GM23338 (cell line): ENCODE data around the gene PTPRS. TPM values are rescaled to one million over a fixed set of nuclear protein-coding genes. Genes with fewer than 3 reads are reported as not detected.

Source experiments
- ATAC-seq: fragments of 200-7000 bp; cut with Tn5 transposase; 3 replicates; pipeline ENCODE4 v1.9.1; 2020
- DNase-seq: peaks from one replicate; pipeline ENCODE4 v3.0.0-alpha.2; 2015; ENCODE audit warnings: low spot score
- H2AFZ ChIP-seq: fragments of 200-600 bp; sonication (generic); 2 replicates; pipeline ENCODE4 v1.8.0; 2016; ENCODE audit warnings: antibody characterized with exemption, mild to moderate bottlenecking, moderate library complexity
- H3F3A ChIP-seq: fragments of 200-600 bp; sonication (generic); replicated peaks from 2 replicates; pipeline ENCODE4 v1.8.0; 2017; ENCODE audit warnings: antibody characterized with exemption, mixed run types, low read depth
- H3K27ac ChIP-seq: fragments of 200-600 bp; sonication (generic); 2 replicates; pipeline ENCODE4 v1.6.1; 2016; ENCODE audit warnings: low read depth
- H3K27me3 ChIP-seq: fragments of 200-600 bp; sonication (generic); 2 replicates; pipeline ENCODE4 v1.8.0; 2016; ENCODE audit warnings: mild to moderate bottlenecking, mixed run types, moderate library complexity; ENCODE audit not compliant: insufficient read depth
- H3K36me3 ChIP-seq: fragments of 200-600 bp; sonication (generic); 2 replicates; pipeline ENCODE4 v1.8.0; 2016; ENCODE audit warnings: mild to moderate bottlenecking; ENCODE audit not compliant: insufficient read depth
- H3K4me1 ChIP-seq: fragments of 200-600 bp; sonication (generic); 2 replicates; pipeline ENCODE4 v1.8.0; 2016; ENCODE audit warnings: mild to moderate bottlenecking, moderate library complexity; ENCODE audit not compliant: insufficient read depth
- H3K4me2 ChIP-seq: fragments of 200-600 bp; sonication (generic); 2 replicates; pipeline ENCODE4 v1.7.1; 2017; ENCODE audit warnings: mixed run types
- H3K4me3 ChIP-seq: fragments of 200-600 bp; sonication (generic); 2 replicates; pipeline ENCODE4 v1.6.1; 2016; ENCODE audit warnings: mixed run types
- H3K79me2 ChIP-seq: fragments of 200-600 bp; sonication (generic); replicated peaks from 2 replicates; pipeline ENCODE4 v1.8.0; 2017; ENCODE audit warnings: mild to moderate bottlenecking; ENCODE audit not compliant: insufficient read depth
- H3K9me2 ChIP-seq: fragments of 200-600 bp; sonication (generic); 2 replicates; pipeline ENCODE4 v1.8.0; 2017; ENCODE audit not compliant: insufficient read depth
- H4K20me1 ChIP-seq: fragments of 200-600 bp; sonication (generic); replicated peaks from 2 replicates; pipeline ENCODE4 v1.8.0; 2017; ENCODE audit warnings: mild to moderate bottlenecking; ENCODE audit not compliant: insufficient read depth
- H3K27ac Mint-ChIP-seq: 2 replicates; pipeline ENCODE4 v1.8.0; 2020; ENCODE audit warnings: inconsistent platforms, mild to moderate bottlenecking, moderate library complexity, mixed read lengths
- H3K27me3 Mint-ChIP-seq: 3 replicates; pipeline ENCODE4 v1.8.0; 2022; ENCODE audit warnings: low read depth, mild to moderate bottlenecking, moderate library complexity, mixed read lengths, inconsistent platforms; ENCODE audit not compliant: insufficient read depth, poor library complexity
- H3K36me3 Mint-ChIP-seq: 3 replicates; pipeline ENCODE4 v1.8.0; 2021; ENCODE audit warnings: low read depth, mild to moderate bottlenecking, inconsistent platforms, moderate library complexity, mixed read lengths
- H3K4me1 Mint-ChIP-seq: 3 replicates; pipeline ENCODE4 v1.8.0; 2020; ENCODE audit warnings: mild to moderate bottlenecking, inconsistent platforms, mixed read lengths
- H3K4me3 Mint-ChIP-seq: 3 replicates; pipeline ENCODE4 v1.8.0; 2021; ENCODE audit warnings: moderate library complexity, mild to moderate bottlenecking, inconsistent platforms, mixed read lengths
- H3K9me3 Mint-ChIP-seq: 3 replicates; pipeline ENCODE4 v1.8.0; 2020; ENCODE audit warnings: moderate library complexity, mild to moderate bottlenecking, inconsistent platforms, mixed read lengths
- CREB1 ChIP-seq: fragments of 250-450 bp; sonication (Bioruptor Pico); IDR thresholded peaks from 2 replicates; pipeline ENCODE4 v1.5.0; 2020; ENCODE audit warnings: low read depth, mild to moderate bottlenecking, moderate library complexity
- CTCF ChIP-seq, 2 experiments: fragments of 200-600 bp in 1 of 2; sonication (generic) in 1 of 2; conservative IDR thresholded peaks; 2 replicates each; pipeline versions ENCODE4 v1.5.1 to v1.6.1; 2016 to 2017; ENCODE audit warnings: antibody characterized with exemption in 2 of 2, low read depth in 2 of 2, mild to moderate bottlenecking in 2 of 2, moderate library complexity in 1 of 2
- ETS1 ChIP-seq: IDR thresholded peaks from 2 replicates; pipeline ENCODE4 v1.6.1; 2016; ENCODE audit warnings: antibody characterized with exemption
- EZH2 ChIP-seq: fragments of 200-600 bp; sonication (generic); IDR thresholded peaks from one replicate; pipeline ENCODE4 v1.8.0; 2017; ENCODE audit warnings: antibody characterized with exemption, mild to moderate bottlenecking, low read depth; ENCODE audit not compliant: unreplicated experiment
- NANOG ChIP-seq: IDR thresholded peaks from 2 replicates; pipeline ENCODE4 v1.6.1; 2016; ENCODE audit warnings: antibody characterized with exemption, borderline replicate concordance
- POLR2AphosphoS5 ChIP-seq: IDR thresholded peaks from 2 replicates; pipeline ENCODE4 v1.6.1; 2016; ENCODE audit warnings: antibody characterized with exemption, low read depth
- STAT1 ChIP-seq: IDR thresholded peaks from one replicate; pipeline ENCODE4 v1.6.1; 2016; ENCODE audit warnings: antibody characterized with exemption; ENCODE audit not compliant: unreplicated experiment
- ZNF114 ChIP-seq: fragments of 250-450 bp; sonication (Bioruptor Pico); IDR thresholded peaks from 2 replicates; pipeline ENCODE4 v1.5.0; 2020; ENCODE audit warnings: mild to moderate bottlenecking, moderate library complexity
- ZNF331 ChIP-seq: fragments of 250-450 bp; sonication (Bioruptor Pico); IDR thresholded peaks from 2 replicates; pipeline ENCODE4 v1.5.0; 2020; ENCODE audit warnings: low read depth, mild to moderate bottlenecking, moderate library complexity
- ZNF462 ChIP-seq: fragments of 250-450 bp; sonication (Bioruptor Pico); IDR thresholded peaks from 2 replicates; pipeline ENCODE4 v1.5.0; 2020; ENCODE audit warnings: mild to moderate bottlenecking, moderate library complexity
- polyA plus RNA-seq: library from polyadenylated mRNA; unstranded; fragments of >200 nt; fragmentation: Nextera tagmentation; extraction: Ambion mirVana; gene quantifications from 2 replicates; pipeline ENCODE4 v1.2.1, GENCODE V29; 2016
- total RNA-seq: library from RNA; depleted of rRNA; stranded (reverse); fragments of >200 nt; shearing (Covaris generic); gene quantifications from 2 replicates; pipeline ENCODE4 v1.2.3, GENCODE V29; 2014
- TF ChIP-seq, protein P1 (sequence below): IDR thresholded peaks from one replicate; pipeline ENCODE4 v1.6.1; 2018; ENCODE audit warnings: antibody characterized with exemption; ENCODE audit not compliant: unreplicated experiment

Gene PTPRS
- total and polyA plus RNA-seq, 2 experiments from 2014 or later, result 20.7 to 290 TPM

DNA sequence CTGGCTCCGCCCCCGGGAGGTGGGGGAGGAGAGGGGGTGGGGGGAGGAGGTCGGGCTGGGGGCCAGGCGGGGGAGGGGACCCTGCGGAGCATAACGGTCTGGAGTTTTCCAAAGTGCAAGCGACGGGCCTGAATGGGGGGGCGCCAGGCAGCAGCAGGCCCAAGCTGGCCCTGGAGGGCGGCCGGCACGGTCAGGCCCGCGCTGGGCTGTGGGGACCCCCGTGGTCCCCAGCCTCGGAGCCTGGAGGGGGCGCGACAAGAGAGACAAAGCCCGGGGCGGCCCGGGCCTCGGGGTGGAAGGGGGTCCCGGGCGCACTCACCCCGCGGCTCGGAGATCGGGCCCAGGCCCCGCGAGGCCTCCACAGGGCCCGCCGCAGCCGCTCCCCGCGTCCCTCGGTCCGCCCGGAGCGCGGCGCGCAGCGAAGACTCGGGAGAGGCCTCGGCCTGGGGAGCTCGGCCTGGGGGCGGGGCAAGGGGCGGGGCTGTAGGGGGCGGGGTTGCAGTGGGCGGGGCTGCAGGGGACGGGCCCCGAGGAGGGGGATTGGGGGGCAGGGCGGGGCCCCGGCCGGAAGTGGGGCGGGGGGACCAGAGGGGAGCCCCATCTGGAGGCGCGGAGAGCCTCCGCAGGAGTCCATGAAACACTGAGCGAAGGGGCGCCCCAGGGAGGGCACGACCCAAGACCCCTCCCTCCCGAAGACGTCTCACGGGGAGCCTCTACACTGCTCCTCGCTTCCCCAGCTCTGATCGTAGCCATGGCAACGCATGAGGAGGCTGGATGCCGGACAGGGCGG, 47.6 kb downstream of the PTPRS start:
- Mint-ChIP-seq H3K9me3 (no peaks in the 10 kb centered on the region), H3K36me3 (peaks cover 2% of the 10 kb centered on the region; the same call in 1 of the 3 replicates), H3K27me3 (peaks cover 24% of the 10 kb centered on the region), H3K27ac (peak overlapping the region; percentile 44; the same call in 1 of the 2 replicates), H3K4me1 (peaks cover 21% of the 10 kb centered on the region), H3K4me3 (peak overlapping the region; percentile 84)
- H3K9me2 ChIP-seq, result no peaks in the 10 kb centered on the region
- DNase-seq, result peak; percentile 88
- H3K27me3 ChIP-seq, result no peaks in the 10 kb centered on the region
- peak overlapping the region; percentile 91 for H3K27ac ChIP-seq
- no peak overlapping the region for H2AFZ ChIP-seq
- peak; percentile 66 for TF ChIP-seq POLR2AphosphoS5
- no peak for TF ChIP-seq STAT1
- TF ChIP-seq ZNF331 (CRISPR knock-in tag), result no peak
- no peak for TF ChIP-seq EZH2
- TF ChIP-seq NANOG, result no peak
- TF ChIP-seq ETS1, result peak; percentile 53; the same call in 1 of the 2 replicates
- TF ChIP-seq, protein P1, sequence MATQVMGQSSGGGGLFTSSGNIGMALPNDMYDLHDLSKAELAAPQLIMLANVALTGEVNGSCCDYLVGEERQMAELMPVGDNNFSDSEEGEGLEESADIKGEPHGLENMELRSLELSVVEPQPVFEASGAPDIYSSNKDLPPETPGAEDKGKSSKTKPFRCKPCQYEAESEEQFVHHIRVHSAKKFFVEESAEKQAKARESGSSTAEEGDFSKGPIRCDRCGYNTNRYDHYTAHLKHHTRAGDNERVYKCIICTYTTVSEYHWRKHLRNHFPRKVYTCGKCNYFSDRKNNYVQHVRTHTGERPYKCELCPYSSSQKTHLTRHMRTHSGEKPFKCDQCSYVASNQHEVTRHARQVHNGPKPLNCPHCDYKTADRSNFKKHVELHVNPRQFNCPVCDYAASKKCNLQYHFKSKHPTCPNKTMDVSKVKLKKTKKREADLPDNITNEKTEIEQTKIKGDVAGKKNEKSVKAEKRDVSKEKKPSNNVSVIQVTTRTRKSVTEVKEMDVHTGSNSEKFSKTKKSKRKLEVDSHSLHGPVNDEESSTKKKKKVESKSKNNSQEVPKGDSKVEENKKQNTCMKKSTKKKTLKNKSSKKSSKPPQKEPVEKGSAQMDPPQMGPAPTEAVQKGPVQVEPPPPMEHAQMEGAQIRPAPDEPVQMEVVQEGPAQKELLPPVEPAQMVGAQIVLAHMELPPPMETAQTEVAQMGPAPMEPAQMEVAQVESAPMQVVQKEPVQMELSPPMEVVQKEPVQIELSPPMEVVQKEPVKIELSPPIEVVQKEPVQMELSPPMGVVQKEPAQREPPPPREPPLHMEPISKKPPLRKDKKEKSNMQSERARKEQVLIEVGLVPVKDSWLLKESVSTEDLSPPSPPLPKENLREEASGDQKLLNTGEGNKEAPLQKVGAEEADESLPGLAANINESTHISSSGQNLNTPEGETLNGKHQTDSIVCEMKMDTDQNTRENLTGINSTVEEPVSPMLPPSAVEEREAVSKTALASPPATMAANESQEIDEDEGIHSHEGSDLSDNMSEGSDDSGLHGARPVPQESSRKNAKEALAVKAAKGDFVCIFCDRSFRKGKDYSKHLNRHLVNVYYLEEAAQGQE, result no peak
- no peak for TF ChIP-seq CREB1 (CRISPR knock-in tag)
- no peak for TF ChIP-seq ZNF462 (CRISPR knock-in tag)
- no peak for TF ChIP-seq ZNF114
- no peak for TF ChIP-seq CTCF (conservative IDR thresholded peaks at IDR 0.05; ENCODE audit: low read depth in 2 of 2)
- H4K20me1 ChIP-seq, result peaks cover 41% of the 10 kb centered on the region
- H3K4me3 ChIP-seq, result peak overlapping the region; percentile 93
- peak; percentile 72 for ATAC-seq
- peaks cover 10% of the 10 kb centered on the region; the same call in 1 of the 2 replicates for H3F3A ChIP-seq
- peaks cover 66% of the 10 kb centered on the region for H3K79me2 ChIP-seq
- peak overlapping the region; percentile 97 for H3K4me2 ChIP-seq
- H3K4me1 ChIP-seq, result peaks cover 19% of the 10 kb centered on the region
- no peaks in the 10 kb centered on the region for H3K36me3 ChIP-seq
